ENCODE results near the gene EPS8L1.

Gene EPS8L1

GRCh38 chr19:55079400-55080038, 3.9 kb downstream of the EPS8L1 start:
- no peaks in the 10 kb centered on the region for H3K9me3 ChIP-seq
- TF ChIP-seq CTCF (IDR thresholded peaks at IDR 0.05) = no peak
- intact Hi-C loops (cut with DNase I; ENCODE audit: low total_unique reads) = no loop called here
- H3K4me1 ChIP-seq = peaks cover 0 to 28% (median 19%) of the 10 kb centered on the region in 4 donors
- DNase-seq = no peak
- no peak overlapping the region for H3K4me3 ChIP-seq
- no peaks in the 10 kb centered on the region for H3K36me3 ChIP-seq
- H3K27me3 ChIP-seq = peaks cover 21 to 82% of the 10 kb centered on the region in 2 donors
- no peak overlapping the region for H3K27ac ChIP-seq

- Histone ChIP-seq H3K27ac (no peak overlapping the region), H3K9me3 (no peaks in the 10 kb centered on the region), H3K4me1 (peaks cover 0 to 28% (median 19%) of the 10 kb centered on the region in 4 donors), H3K4me3 (peak overlapping the region; percentile 14 to 53), H3K27me3 (peaks cover 21 to 89% of the 10 kb centered on the region in 2 donors), H3K36me3 (no peaks in the 10 kb centered on the region)
- intact Hi-C loops (cut with DNase I; ENCODE audit: low total_unique reads) = no loop called here
- no peak for DNase-seq
- TF ChIP-seq CTCF (IDR thresholded peaks at IDR 0.05) = no peak
Measured at GRCh38 chr19:55080121-55080967, 4.7 kb downstream of the EPS8L1 start.

- peaks cover 21 to 92% of the 10 kb centered on the region in 2 donors for H3K27me3 ChIP-seq
- no peak for DNase-seq
- TF ChIP-seq CTCF (IDR thresholded peaks at IDR 0.05) = no peak
- no peaks in the 10 kb centered on the region for H3K9me3 ChIP-seq
- no peaks in the 10 kb centered on the region for H3K36me3 ChIP-seq
- intact Hi-C loops (cut with DNase I; ENCODE audit: low total_unique reads) = no loop called here
- H3K4me1 ChIP-seq = peaks cover 0 to 29% (median 19%) of the 10 kb centered on the region in 4 donors
- H3K4me3 ChIP-seq = peak overlapping the region; percentile 24 to 53
- no peak overlapping the region for H3K27ac ChIP-seq
Measured at GRCh38 chr19:55080968-55081769, 5.5 kb downstream of the EPS8L1 start.

GRCh38 chr19:55081770-55082019, 6.0 kb downstream of the EPS8L1 start:
- H3K4me1 ChIP-seq = peaks cover 0 to 35% (median 25%) of the 10 kb centered on the region in 4 donors
- TF ChIP-seq CTCF (IDR thresholded peaks at IDR 0.05) = no peak
- no peaks in the 10 kb centered on the region for H3K36me3 ChIP-seq
- H3K27me3 ChIP-seq = peaks cover 21 to 92% of the 10 kb centered on the region in 2 donors
- intact Hi-C loops (cut with DNase I; ENCODE audit: low total_unique reads) = no loop called here
- peak overlapping the region; percentile 24 to 53 for H3K4me3 ChIP-seq
- no peaks in the 10 kb centered on the region for H3K9me3 ChIP-seq
- no peak overlapping the region for H3K27ac ChIP-seq
- no peak for DNase-seq

- Histone ChIP-seq H3K9me3 (no peaks in the 10 kb centered on the region), H3K27ac (no peak overlapping the region), H3K36me3 (no peaks in the 10 kb centered on the region), H3K4me1 (peaks cover 0 to 40% (median 30%) of the 10 kb centered on the region in 4 donors), H3K27me3 (peaks cover 21 to 92% of the 10 kb centered on the region in 2 donors), H3K4me3 (peak overlapping the region; percentile 24 to 53)
- no peak for TF ChIP-seq CTCF (IDR thresholded peaks at IDR 0.05)
- no peak for DNase-seq
- intact Hi-C loops (cut with DNase I; ENCODE audit: low total_unique reads) = no loop called here
Measured at GRCh38 chr19:55082020-55082851, 6.6 kb downstream of the EPS8L1 start.
